Breast epithelium (tissue), 3 donors: ENCODE measurements around the gene TIMM44.

Experiments used
- CTCF ChIP-seq, 3 donors: fragments of 450-650 bp; IDR thresholded peaks; one replicate each; pipeline ENCODE4 v1.5.1; 2016 to 2017; ENCODE audit warnings: antibody characterized with exemption in 3 of 3, mild to moderate bottlenecking in 3 of 3, moderate library complexity in 3 of 3
- POLR2AphosphoS5 ChIP-seq, 3 donors: sonication (generic); formaldehyde crosslinking; IDR thresholded peaks; one replicate each; pipeline ENCODE4 v1.6.1; 2017; ENCODE audit warnings: antibody characterized with exemption in 3 of 3

GRCh38 chr19:7925171-7925851 lies 18.2 kb downstream of the TIMM44 start:
- TF ChIP-seq CTCF (IDR thresholded peaks at IDR 0.05) (peak; percentile 51 to 67 (median 64)), POLR2AphosphoS5 (IDR thresholded peaks at IDR 0.05) (peak in 1 of 3 donors; percentile 11)
